ENCODE measurements around the gene RAB37. TPM values are rescaled to one million over a fixed set of nuclear protein-coding genes. Genes with fewer than 3 reads are reported as not detected.

Gene RAB37
- total and polyA plus RNA-seq, 2 of the 13 experiments (the other 11 are each of a cell fraction or from before 2014, with no cell fraction given), result 0.91 to 3.7 TPM

GRCh38 chr17:74770498-74771318 is 33.7 kb downstream of the RAB37 start (continued):
- TF ChIP-seq, protein P1, sequence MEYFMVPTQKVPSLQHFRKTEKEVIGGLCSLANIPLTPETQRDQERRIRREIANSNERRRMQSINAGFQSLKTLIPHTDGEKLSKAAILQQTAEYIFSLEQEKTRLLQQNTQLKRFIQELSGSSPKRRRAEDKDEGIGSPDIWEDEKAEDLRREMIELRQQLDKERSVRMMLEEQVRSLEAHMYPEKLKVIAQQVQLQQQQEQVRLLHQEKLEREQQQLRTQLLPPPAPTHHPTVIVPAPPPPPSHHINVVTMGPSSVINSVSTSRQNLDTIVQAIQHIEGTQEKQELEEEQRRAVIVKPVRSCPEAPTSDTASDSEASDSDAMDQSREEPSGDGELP (IDR thresholded peaks at IDR 0.05; ENCODE audit: borderline replicate concordance, low read depth), result no peak
- TF ChIP-seq ARNT (IDR thresholded peaks at IDR 0.05), result no peak
- no peak for TF ChIP-seq MLXIP (CRISPR knock-in tag; IDR thresholded peaks at IDR 0.05; ENCODE audit: borderline replicate concordance)
- no peak for TF ChIP-seq PCBP1 (IDR thresholded peaks at IDR 0.05; ENCODE audit: borderline replicate concordance, low read depth, low read length)
- TF ChIP-seq, protein P2, sequence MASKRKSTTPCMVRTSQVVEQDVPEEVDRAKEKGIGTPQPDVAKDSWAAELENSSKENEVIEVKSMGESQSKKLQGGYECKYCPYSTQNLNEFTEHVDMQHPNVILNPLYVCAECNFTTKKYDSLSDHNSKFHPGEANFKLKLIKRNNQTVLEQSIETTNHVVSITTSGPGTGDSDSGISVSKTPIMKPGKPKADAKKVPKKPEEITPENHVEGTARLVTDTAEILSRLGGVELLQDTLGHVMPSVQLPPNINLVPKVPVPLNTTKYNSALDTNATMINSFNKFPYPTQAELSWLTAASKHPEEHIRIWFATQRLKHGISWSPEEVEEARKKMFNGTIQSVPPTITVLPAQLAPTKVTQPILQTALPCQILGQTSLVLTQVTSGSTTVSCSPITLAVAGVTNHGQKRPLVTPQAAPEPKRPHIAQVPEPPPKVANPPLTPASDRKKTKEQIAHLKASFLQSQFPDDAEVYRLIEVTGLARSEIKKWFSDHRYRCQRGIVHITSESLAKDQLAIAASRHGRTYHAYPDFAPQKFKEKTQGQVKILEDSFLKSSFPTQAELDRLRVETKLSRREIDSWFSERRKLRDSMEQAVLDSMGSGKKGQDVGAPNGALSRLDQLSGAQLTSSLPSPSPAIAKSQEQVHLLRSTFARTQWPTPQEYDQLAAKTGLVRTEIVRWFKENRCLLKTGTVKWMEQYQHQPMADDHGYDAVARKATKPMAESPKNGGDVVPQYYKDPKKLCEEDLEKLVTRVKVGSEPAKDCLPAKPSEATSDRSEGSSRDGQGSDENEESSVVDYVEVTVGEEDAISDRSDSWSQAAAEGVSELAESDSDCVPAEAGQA (IDR thresholded peaks at IDR 0.05; ENCODE audit: low read depth), result no peak
- TF ChIP-seq, protein P2 (CRISPR knock-in tag; IDR thresholded peaks at IDR 0.05; ENCODE audit: borderline replicate concordance), result no peak
- no peak for TF ChIP-seq JUN (CRISPR knock-in tag; IDR thresholded peaks at IDR 0.05)
- 0 out of 2 replicates have a peak, but pooled peaks have one; percentile 18 for TF ChIP-seq E2F5 (CRISPR knock-in tag; conservative IDR thresholded peaks at IDR 0.05)
- no peak for TF ChIP-seq ZNF839 (CRISPR knock-in tag; IDR thresholded peaks at IDR 0.05; ENCODE audit: borderline replicate concordance)
- TF ChIP-seq ZNF552 (CRISPR knock-in tag; IDR thresholded peaks at IDR 0.05; ENCODE audit: borderline replicate concordance), result no peak; the same call in 1 of the 2 replicates
- TF ChIP-seq TCF7 (IDR thresholded peaks at IDR 0.05; ENCODE audit: low read depth), result no peak
- TF ChIP-seq KDM6A (CRISPR knock-in tag; IDR thresholded peaks at IDR 0.05; ENCODE audit: low read depth), result no peak
- no peak for TF ChIP-seq NFE2L2 (IDR thresholded peaks at IDR 0.05; ENCODE audit: low read length)
- TF ChIP-seq ZNF143 (CRISPR knock-in tag; IDR thresholded peaks at IDR 0.05), result no peak
- TF ChIP-seq ZNF761 (CRISPR knock-in tag; conservative IDR thresholded peaks at IDR 0.05), result no peak
- no peak for TF ChIP-seq HOXA7 (CRISPR knock-in tag; IDR thresholded peaks at IDR 0.05)
- no peak for TF ChIP-seq RFX3 (CRISPR knock-in tag; IDR thresholded peaks at IDR 0.05)
- TF ChIP-seq, protein P3, sequence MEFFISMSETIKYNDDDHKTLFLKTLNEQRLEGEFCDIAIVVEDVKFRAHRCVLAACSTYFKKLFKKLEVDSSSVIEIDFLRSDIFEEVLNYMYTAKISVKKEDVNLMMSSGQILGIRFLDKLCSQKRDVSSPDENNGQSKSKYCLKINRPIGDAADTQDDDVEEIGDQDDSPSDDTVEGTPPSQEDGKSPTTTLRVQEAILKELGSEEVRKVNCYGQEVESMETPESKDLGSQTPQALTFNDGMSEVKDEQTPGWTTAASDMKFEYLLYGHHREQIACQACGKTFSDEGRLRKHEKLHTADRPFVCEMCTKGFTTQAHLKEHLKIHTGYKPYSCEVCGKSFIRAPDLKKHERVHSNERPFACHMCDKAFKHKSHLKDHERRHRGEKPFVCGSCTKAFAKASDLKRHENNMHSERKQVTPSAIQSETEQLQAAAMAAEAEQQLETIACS (CRISPR knock-in tag; IDR thresholded peaks at IDR 0.05), result no peak

Measured in HepG2 (cell line).